ENCODE data around the gene C5orf24.

- TF ChIP-seq CTCF (IDR thresholded peaks at IDR 0.05), result no peak
- TF ChIP-seq POLR2A (IDR thresholded peaks at IDR 0.05), result no peak
Observed at GRCh38 chr5:134819407-134819963, 26.3 kb upstream of the C5orf24 start.
